Stimulated activated CD4-positive, alpha-beta T cell treated with anti-CD3 and anti-CD28 coated beads, Interleukin-12 subunit alpha, Interleukin-12 subunit beta, amount 100 ng/mL, for 4 hours (primary cell): ENCODE data around the gene TGIF2.
"Not testable (repeated sequence)": the region's sequence is repeated elsewhere in the genome, so short reads cannot be mapped to it uniquely, and the experiment has no call there.

Source experiments
- DNase-seq: peaks from one replicate; pipeline ENCODE4 v3.0.0-alpha.2; 2020

TGIF2 gene

DNA sequence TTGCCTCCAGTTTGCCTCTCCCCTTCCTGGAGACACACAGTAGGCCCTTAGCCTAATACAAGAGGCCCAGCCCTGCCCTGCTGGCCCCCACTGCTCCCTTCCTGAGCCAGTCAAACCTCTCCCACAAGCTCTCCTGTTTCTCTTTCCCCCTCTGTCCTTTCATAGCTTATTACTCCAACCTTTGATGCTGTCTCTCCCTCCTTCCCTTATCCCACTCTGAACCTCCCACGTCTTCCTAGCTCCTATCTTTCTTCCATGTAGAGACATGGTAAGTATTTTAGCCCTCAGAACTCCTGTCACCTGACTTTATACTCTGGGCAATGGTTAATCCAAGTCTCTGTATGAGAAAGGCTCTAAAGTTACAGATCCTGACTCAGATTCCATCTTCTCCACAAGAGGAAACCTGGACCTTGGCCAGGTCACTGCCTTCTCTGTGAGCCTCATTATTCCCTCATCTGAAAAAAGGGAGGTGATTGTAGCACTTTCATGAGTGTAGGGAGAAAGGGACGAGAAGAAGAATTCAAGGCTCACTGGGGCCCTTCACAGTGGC lies 6.7 kb downstream of the TGIF2 start:
- DNase-seq: no peak

- DNase-seq: no peak
These were observed 8.9 kb downstream of the TGIF2 start for GRCh38 chr20:36582322-36582721.

DNA sequence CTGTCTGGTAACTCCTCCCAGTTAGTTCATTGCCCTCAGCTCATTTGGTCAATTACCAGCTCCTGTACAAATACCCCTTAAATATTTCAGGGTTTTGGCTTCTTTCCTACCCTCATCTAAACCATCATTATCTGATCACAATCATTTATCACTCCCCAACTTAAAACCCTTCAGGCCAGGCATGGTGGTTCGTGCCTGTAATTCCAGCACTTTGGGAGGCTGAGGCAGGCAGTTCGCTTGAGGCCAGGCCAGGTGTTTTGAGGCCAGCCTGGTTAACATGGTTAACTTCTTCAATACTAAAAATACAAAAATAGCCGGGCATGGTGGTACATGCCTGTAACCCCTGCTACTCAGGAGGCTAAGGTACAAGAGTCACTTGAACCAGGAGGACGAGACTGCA lies 9.4 kb downstream of the TGIF2 start:
- no peak for DNase-seq

DNA sequence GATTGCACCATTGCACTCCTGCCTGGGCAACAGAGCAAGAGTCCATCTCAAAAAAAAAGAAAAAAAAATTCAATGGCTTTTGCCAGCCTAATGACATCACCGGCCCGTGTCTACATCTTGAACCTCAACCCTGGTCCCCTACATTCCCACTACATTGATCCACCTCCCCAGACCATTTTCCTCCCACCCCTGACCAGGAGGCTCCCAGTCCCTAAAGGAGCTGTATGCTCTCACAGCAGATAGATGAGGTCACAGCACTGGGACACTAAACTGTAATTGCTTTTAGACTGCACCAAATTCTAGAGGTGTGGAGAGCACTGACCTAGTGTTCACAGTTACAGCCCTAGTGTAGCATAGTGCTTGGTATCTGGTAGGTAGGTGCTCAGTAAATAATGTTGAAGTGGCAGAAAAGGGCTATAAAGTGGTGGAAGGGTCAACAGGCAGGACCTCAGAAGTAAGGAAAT lies 10.7 kb downstream of the TGIF2 start:
- DNase-seq: no peak

DNA sequence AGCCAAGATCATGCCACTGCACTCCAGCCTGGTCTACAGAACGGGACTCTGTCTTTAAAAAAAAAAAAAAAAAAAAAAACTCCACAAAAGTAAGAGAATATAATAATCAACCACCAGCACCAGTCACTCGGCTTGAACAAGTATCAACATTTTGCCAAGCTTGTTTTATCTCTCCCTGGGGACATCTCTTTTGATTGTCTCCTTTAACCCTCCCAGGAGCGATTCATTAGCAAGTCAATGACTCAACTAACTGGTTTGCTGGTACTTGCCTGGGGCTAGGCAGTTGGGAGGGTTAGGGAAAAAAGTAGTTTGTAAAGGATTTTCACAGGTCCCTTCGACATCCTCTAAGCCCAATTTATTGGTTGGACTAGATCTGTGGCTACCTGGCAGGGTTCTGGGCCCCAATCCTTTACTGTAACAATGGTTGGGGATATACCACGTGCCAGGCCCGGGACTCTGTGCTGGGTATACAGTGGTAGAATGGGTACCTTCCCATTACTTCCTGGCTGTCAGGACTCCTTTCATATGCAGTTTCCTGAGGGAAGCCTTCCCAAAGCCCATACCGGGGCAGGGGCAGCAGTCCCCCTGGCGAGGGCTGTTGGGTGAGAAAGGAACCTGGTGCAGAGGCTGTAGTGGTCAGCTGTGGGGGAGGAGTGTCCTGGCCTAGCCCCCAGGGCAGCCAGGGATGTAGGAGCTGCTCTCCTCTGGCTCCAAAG lies 12.2 kb downstream of the TGIF2 start:
- no peak for DNase-seq

DNA sequence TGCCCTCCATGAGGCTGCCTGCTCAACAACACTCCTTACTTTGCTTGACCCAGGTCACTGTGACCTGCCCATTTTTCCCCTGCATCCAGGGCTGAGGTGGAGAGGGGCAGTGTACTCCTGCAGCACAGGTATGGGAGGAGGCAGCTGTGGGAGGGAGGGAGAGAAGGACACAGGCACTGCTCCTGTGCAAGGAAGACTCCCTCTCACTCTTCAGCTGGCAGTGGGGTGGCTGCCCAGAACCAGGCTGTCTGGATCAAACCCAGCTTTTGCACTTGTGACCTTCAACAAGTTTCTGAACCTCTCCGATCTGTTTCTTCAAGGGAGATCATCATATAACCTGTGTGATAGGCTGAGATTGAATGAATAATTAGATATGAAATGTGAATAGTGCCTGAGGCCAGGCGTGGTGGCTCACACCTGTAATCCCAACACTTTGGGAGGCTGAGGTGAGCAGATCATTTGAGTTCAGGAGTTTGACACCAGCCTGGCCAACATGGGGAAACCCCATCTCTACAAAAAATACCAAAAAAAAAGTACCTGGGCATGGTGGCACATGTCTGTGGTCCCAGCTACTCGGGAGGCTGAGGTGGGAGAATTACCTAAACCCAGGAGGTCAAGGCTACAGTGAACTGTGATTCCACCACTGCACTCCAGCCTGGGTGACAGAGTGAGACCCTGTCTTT lies 14.1 kb downstream of the TGIF2 start:
- no peak for DNase-seq

DNA sequence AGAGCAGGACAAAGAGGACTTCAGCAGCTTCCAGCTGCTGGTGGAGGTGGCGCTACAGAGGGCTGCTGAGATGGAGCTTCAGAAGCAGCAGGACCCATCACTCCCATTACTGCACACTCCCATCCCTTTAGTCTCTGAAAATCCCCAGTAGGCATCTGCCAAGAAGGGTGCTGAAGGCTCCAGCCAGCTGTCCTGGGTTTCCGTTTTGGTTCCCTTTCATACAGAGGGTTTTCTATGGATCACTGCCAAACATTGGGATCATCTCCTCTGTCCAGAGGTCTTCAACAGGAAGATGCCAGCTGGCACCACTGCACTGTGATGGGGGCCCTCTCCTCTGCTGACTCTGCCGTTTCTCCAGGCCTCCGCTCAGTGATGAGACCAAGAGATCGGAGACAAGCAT lies 17.9 kb downstream of the TGIF2 start:
- DNase-seq: no peak

GRCh38 chr20:36591854-36592641 lies 18.7 kb downstream of the TGIF2 start:
- DNase-seq: no peak

- DNase-seq: no peak
These were observed 20.0 kb downstream of the TGIF2 start for GRCh38 chr20:36593347-36593929.

DNA sequence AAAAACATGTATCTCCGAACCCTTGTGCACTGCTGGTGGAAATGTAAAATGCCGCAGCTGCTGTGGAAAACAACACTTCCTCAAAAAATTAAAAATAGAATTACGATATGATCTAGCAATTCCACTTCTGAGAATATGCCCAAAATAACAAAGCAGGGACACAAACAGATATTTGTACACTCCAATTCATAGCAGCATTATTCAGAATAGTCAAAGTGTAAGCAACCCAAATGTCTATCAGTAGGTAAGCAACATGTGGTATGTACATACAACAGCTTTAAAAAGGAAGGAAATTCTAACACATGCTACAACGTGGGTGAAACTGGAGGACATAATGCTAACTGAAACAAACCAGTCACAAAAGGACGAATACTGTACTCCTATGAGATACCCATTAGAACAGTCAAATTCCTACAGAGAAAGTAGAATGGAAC lies 26.5 kb downstream of the TGIF2 start:
- DNase-seq: no peak

- DNase-seq: no peak
These were observed 28.1 kb downstream of the TGIF2 start for GRCh38 chr20:36601540-36601939.

GRCh38 chr20:36604952-36605398 lies 31.6 kb downstream of the TGIF2 start:
- peak; percentile 39 for DNase-seq

GRCh38 chr20:36605399-36606157 lies 32.2 kb downstream of the TGIF2 start, which contains the start of gene RAB5IF:
Gene RAB5IF (plus strand): TSS chr20:36605779. CDS start chr20:36605952, 173 bp downstream.
- DNase-seq: peak; percentile 99

GRCh38 chr20:36606158-36607066 lies 33.0 kb downstream of the TGIF2 start:
- DNase-seq: no peak

DNA sequence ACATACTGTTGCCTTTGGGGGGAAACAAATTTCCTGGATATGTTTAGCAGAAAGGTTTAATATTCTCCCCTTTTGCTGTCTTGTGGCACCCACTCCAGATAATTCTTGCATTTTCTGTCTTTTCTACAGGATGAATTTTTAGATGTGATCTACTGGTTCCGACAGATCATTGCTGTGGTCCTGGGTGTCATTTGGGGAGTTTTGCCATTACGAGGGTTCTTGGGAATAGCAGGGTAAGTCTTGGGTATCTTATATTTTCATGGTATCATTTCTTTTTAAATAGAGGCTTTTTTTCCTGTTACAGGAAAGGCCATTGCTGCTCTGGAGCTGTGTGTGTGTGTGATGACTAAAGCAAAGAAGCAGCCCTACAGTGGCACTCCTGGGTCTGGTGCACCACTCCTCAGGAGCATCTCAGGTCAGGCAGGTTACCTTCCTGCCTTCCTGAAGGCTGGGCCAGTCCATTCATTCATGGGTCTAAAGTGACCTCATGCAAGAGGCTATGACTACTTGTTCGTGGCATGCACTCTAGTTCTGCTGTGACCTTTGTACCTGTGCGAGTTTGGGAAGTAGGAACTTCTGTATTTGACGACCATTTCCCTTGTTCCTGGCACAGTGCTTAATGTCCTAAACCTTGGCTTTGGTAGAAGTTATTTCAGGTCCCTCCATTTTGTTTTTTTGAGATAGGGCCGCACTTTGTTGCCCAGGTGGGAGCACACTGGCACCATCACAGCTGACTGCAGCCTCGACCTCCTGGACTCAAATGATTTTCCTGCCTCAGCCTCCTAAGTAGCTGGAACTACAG lies 34.4 kb downstream of the TGIF2 start:
- no peak for DNase-seq

DNA sequence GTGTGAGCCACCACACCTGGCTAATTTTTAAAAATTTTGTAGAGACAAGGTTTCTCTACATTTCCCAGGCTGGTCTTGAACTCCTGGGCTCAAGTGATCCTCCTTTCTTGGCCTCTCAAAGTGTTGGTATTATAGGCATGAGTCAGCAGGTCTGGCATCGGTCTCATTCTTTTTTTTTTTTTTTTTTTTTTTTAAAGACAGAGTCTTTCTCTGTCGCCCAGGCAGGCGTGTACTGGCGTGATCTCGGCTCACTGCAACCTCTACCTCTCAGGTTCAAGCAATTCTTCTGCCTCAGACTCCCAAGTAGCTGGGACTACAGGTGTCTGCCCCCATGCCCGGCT lies 35.0 kb downstream of the TGIF2 start:
- DNase-seq: not testable (repeated sequence)

DNA sequence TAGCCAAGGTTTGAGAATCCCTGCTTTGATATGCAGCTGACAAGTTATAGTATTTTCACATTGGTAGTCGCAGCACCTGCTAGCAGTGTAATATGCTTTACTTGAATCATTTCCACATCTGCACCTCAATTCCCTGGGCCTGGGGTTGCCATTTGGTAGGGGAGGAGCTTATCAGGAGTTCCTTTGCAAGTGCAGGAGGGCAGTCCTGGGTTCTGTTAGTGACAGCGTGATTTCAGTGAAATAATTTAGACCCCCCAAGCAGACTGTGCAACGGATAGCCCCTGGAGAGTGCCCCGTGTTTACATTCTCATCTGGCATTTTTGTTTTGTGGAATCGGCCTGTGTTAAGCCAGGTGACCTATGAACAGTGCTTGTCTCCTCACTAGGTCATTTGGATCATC lies 38.2 kb downstream of the TGIF2 start:
- DNase-seq: no peak

- no peak for DNase-seq
These were observed 40.6 kb downstream of the TGIF2 start for GRCh38 chr20:36613974-36614373.

GRCh38 chr20:36614781-36615557 lies 41.6 kb downstream of the TGIF2 start:
- no peak for DNase-seq
